ENCODE results near the gene DLL1. TPM values are rescaled to one million over a fixed set of nuclear protein-coding genes. Genes with fewer than 3 reads are reported as not detected.
"Not testable (repeated sequence)": the region's sequence is repeated elsewhere in the genome, so short reads cannot be mapped to it uniquely, and the experiment has no call there.

DLL1 gene
- total RNA-seq, result 15.4 TPM

DNA sequence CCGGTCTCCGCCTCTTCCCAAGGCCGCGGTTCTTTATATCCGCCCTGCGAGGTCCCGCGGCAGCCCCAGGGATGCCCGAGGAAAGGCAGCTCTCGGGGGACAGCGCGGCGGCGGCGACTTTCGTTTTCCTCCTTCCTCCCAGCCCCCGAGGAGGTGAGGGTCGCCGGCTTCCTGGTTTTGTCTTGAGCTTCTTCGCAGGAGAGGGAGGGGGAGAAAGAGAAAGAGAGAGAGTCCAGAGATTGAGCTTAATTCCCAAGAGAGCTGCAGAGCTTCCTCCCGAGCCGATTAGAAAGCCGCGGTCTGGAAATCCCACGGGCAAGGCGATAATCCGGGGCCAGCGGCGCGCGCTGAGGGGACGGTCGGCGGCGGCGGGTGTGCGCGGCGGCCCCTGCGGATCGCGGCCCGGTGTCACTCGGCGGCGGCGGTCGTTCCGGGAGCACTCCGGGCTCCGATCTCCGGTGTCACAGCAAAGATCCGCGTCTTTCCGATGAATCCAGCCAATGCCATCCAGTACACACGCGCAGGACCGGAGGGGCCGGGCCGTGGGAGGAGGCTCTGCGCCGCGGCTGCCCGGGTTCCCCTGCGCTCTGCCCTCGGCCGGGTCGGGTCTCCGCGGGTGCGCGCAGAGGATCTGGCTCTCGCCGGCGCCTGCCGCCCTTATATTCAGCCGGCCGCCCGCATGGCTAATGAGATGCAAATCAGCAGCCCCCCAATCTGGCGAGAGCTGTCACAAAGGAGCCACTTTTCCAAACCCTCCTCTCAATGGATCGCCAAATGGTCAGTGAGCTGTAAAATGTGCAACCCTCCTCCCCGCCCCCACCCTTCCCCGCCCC is at the start of gene DLL1:
Gene DLL1 (minus strand): TSS at position 783 of the 833 bp plus-strand sequence. CDS start 939 bp downstream, outside the sequence.
- ATAC-seq (peak; percentile 23), DNase-seq (ENCODE audit: low spot score) (no peak)
- intact Hi-C loops (cut with DNase I), result no loop called here

- ATAC-seq; intact Hi-C loops (cut with DNase I); DNase-seq (ENCODE audit: low spot score): not testable (repeated sequence)
These were observed 44.3 kb upstream of the DLL1 start for GRCh38 chr6:170335199-170335598.

DNA sequence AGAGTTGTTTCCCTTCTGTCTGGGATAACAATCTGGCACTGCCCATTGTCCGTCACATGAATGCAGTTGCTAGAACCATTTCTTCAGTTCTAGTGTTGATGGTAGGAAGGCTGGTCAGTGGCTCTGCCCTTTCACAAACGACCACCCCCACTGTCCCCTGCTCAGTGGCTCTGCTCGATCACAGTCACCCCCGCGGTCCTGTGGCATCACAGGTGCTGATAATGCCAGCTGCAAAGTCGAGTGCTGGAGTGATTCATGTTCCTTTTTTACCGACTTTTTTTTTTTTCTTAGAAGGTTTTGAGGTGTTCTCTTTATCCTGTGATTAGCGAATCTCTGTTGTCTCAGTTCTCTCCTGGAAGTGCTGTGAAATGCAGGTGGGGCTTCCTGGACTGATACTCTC is 38.4 kb upstream of the DLL1 start:
- intact Hi-C loops (cut with DNase I), result no loop called here
- ATAC-seq (no peak), DNase-seq (ENCODE audit: low spot score) (no peak)

GRCh38 chr6:170317718-170318117 is 26.8 kb upstream of the DLL1 start:
- intact Hi-C loops (cut with DNase I), result no loop called here
- ATAC-seq, result no peak
- DNase-seq (ENCODE audit: low spot score), result no peak

- DNase-seq (ENCODE audit: low spot score) (no peak), ATAC-seq (no peak)
- intact Hi-C loops (cut with DNase I), result no loop called here
These were observed 26.2 kb upstream of the DLL1 start for GRCh38 chr6:170317076-170317475.

GRCh38 chr6:170316071-170316470 is 25.2 kb upstream of the DLL1 start:
- intact Hi-C loops (cut with DNase I), result no loop called here
- ATAC-seq (no peak), DNase-seq (ENCODE audit: low spot score) (no peak)

GRCh38 chr6:170314983-170315382 is 24.1 kb upstream of the DLL1 start:
- DNase-seq (ENCODE audit: low spot score), result no peak
- intact Hi-C loops (cut with DNase I), result no loop called here
- no peak for ATAC-seq

DNA sequence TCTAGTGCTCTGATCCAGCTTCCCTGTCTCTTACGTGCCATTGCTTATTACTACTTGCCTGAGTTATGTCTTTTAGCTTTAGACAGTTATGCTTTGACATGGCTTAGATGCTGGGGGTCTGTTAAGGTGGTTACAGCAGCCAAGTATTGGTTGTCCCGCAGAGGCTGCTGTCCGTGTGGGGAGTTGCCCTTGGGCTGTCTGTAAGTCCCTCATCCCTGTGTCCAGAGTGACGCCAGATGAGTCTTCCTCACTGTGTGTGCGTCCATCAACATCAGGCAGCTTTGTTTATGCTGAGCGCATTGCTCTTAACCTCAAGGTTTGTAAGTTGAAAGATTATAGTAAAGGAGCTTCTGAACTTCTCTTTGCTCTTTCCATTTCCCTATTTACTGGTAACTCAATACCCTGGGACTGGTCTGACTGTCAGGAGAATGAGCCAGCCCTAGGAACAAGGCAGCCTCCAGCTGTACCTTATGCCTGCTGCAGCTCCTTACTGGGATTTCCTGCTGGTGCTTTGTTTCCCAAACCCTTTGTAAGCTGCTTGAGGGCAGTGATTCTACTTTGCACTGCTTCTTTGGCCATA is 22.9 kb upstream of the DLL1 start:
- ATAC-seq (no peak), DNase-seq (ENCODE audit: low spot score) (no peak)
- intact Hi-C loops (cut with DNase I), result no loop called here

GRCh38 chr6:170312876-170313275 is 22.0 kb upstream of the DLL1 start:
- no peak for DNase-seq (ENCODE audit: low spot score)
- intact Hi-C loops (cut with DNase I), result no loop called here
- ATAC-seq, result no peak

- intact Hi-C loops (cut with DNase I), result no loop called here
- DNase-seq (ENCODE audit: low spot score) (no peak), ATAC-seq (no peak)
These were observed 20.8 kb upstream of the DLL1 start for GRCh38 chr6:170311696-170312095.

GRCh38 chr6:170308761-170309160 is 17.9 kb upstream of the DLL1 start:
- ATAC-seq, result no peak
- DNase-seq (ENCODE audit: low spot score), result no peak
- intact Hi-C loops (cut with DNase I), result no loop called here

- DNase-seq (ENCODE audit: low spot score) (no peak), ATAC-seq (no peak)
- intact Hi-C loops (cut with DNase I), result no loop called here
These were observed 16.2 kb upstream of the DLL1 start for GRCh38 chr6:170307080-170307545.

DNA sequence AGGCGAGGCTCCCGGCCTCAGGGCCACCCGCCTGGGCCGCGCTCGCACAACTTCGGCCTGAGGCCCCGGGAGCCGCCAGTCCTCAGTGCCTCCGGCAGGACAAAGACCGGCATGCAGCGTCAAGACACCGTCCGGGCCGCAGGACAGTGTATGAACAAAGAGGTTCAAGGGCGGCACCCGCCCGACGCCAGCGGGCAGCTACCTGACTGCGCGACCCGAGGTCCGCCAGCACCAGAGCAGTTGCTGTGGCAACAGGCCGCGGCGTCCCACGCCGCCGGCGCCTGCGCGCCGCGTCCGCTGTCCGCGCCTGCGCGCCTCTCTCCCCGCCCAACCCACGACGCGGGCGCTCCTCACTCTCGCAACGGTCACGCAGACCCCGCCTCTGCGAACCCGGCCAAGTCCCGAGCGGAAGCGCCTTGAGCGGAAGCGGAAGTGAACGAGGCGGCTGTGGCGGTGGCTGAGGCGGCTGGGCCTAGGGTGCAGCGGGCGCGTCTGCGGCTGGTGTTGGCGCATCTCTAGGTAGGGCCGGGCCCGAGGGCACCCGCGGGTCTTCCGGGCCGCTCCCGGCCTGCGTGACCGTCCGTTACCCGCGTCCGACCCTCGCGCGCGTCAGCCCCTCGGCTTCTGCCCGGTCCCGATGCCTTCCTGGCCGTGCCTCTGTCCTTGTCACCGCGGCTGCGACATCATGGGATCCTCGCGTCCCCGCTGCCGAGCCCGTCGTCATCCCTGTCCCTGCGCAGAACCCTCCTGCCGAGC is 15.6 kb upstream of the DLL1 start, which contains the start of gene FAM120B:
Gene FAM120B (plus strand): TSS at position 435 of the 756 bp plus-strand sequence. CDS start 10,633 bp downstream, outside the sequence.
- ATAC-seq, result peak; percentile 99
- intact Hi-C loops (cut with DNase I), result no loop called here

DNA sequence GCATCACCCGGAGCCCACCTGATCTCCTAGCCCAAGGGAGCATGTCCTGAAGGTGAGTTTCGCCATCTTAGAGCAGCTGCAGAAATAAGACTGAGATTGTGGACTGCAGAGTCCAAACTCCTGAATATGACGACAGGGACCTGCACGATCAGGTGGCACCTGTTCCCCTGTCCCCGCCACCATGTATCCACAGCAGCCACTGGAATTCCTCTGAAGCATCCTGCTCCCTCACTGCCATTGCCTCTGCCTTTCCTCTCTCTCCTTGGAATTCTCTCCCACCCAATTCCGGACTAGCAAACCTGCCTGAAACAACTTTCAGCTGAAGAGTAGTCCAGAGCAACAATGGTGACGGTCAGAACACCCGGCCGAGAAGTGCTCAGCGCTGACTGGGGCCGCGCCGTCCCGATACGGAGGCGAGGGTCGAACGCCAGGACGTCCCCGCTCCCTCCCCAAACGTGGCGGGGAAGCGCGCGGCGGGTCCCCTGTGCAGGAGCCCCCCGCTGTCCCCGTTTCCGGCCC is 15.0 kb upstream of the DLL1 start:
- intact Hi-C loops (cut with DNase I), result no loop called here
- ATAC-seq (no peak), DNase-seq (ENCODE audit: low spot score) (no peak)

More for the DNA sequence above, 15.6 kb upstream of the DLL1 start, which contains the start of gene FAM120B:
- DNase-seq (ENCODE audit: low spot score), result peak; percentile 98

DNA sequence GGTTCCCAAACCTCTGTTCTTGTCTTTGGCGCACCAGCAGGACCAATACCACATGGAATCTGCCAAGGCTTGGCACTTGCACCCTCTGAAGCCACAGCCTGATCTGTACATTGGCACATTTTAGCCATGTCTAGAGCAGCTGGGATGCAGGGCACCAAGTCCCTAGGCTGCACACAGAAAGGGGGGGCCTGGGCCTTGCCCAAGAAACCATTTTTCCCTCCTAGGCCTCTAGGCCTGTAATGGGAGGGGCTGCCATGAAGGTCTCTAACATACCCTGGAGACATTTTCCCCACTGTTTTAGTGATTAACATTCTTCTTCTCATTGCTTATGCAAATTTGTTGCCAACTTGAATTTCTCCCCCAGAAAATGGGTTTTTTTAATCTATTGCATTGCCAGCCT is 10.3 kb upstream of the DLL1 start:
- no peak for DNase-seq (ENCODE audit: low spot score)
- intact Hi-C loops (cut with DNase I), result no loop called here
- no peak for ATAC-seq

GRCh38 chr6:170298688-170299087 is 7.8 kb upstream of the DLL1 start:
- ATAC-seq, result no peak
- intact Hi-C loops (cut with DNase I), result no loop called here
- DNase-seq (ENCODE audit: low spot score), result no peak

- ATAC-seq (no peak), DNase-seq (ENCODE audit: low spot score) (no peak)
- intact Hi-C loops (cut with DNase I), result no loop called here
These were observed 6.9 kb upstream of the DLL1 start for GRCh38 chr6:170297576-170298330.

GRCh38 chr6:170296746-170297575 is 6.1 kb upstream of the DLL1 start:
- intact Hi-C loops (cut with DNase I), result no loop called here
- DNase-seq (ENCODE audit: low spot score) (no peak), ATAC-seq (no peak)
